HG02798 (cell line): ENCODE results near the gene KCNMB2.
"Not testable (repeated sequence)": the region's sequence is repeated elsewhere in the genome, so short reads cannot be mapped to it uniquely, and the experiment has no call there.

ENCODE experiments used
- ATAC-seq: cut with Tn5 transposase; IDR thresholded peaks from one replicate; pipeline ENCODE4 v1.9.1; 2021; ENCODE audit warnings: mild to moderate bottlenecking; ENCODE audit not compliant: unreplicated experiment, poor library complexity

Gene KCNMB2

GRCh38 chr3:178518660-178519396 lies 17.4 kb upstream of the KCNMB2 start:
- peak; percentile 84 for ATAC-seq

GRCh38 chr3:178519701-178520100 lies 16.5 kb upstream of the KCNMB2 start:
- ATAC-seq: no peak

GRCh38 chr3:178520451-178520850 lies 15.8 kb upstream of the KCNMB2 start:
- ATAC-seq: no peak

GRCh38 chr3:178522200-178523052 lies 13.8 kb upstream of the KCNMB2 start:
- ATAC-seq: no peak

GRCh38 chr3:178525251-178525650 lies 11.0 kb upstream of the KCNMB2 start:
- no peak for ATAC-seq

- no peak for ATAC-seq
These were observed 9.9 kb upstream of the KCNMB2 start for GRCh38 chr3:178526291-178526690.

GRCh38 chr3:178527981-178528380 lies 8.3 kb upstream of the KCNMB2 start:
- no peak for ATAC-seq

GRCh38 chr3:178529606-178530225 lies 6.5 kb upstream of the KCNMB2 start:
- ATAC-seq: no peak

GRCh38 chr3:178532476-178532875 lies 3.8 kb upstream of the KCNMB2 start:
- ATAC-seq: no peak

- no peak for ATAC-seq
These were observed 978 bp downstream of the KCNMB2 start for GRCh38 chr3:178537122-178537705.

GRCh38 chr3:178538056-178538455 lies 1.8 kb downstream of the KCNMB2 start:
- ATAC-seq: no peak

- ATAC-seq: no peak
These were observed 3.9 kb downstream of the KCNMB2 start for GRCh38 chr3:178540184-178540583.

- no peak for ATAC-seq
These were observed 9.1 kb downstream of the KCNMB2 start for GRCh38 chr3:178545337-178545736.

- peak; percentile 61 for ATAC-seq
These were observed 9.8 kb downstream of the KCNMB2 start for GRCh38 chr3:178546079-178546478.

GRCh38 chr3:178549426-178549825 lies 13.2 kb downstream of the KCNMB2 start:
- ATAC-seq: not testable (repeated sequence)

- no peak for ATAC-seq
These were observed 15.7 kb downstream of the KCNMB2 start for GRCh38 chr3:178551916-178552321.

GRCh38 chr3:178558637-178559036 lies 22.4 kb downstream of the KCNMB2 start:
- no peak for ATAC-seq

- no peak for ATAC-seq
These were observed 24.5 kb downstream of the KCNMB2 start for GRCh38 chr3:178560759-178561158.

GRCh38 chr3:178561239-178561638 lies 25.0 kb downstream of the KCNMB2 start:
- ATAC-seq: no peak

- ATAC-seq: no peak
These were observed 26.1 kb downstream of the KCNMB2 start for GRCh38 chr3:178562143-178562946.
